Upper lobe of left lung (tissue), 6 donors: Measurements from ENCODE around the gene DPH6. TPM values are rescaled to one million over a fixed set of nuclear protein-coding genes. Genes with fewer than 3 reads are reported as not detected.

Experiments used
- ATAC-seq, 2 donors: fragments of 200-7000 bp; cut with Tn5 transposase; one replicate each; pipeline ENCODE4 v1.9.1; 2022; ENCODE audit warnings: mild to moderate bottlenecking in 2 of 2, moderate library complexity in 2 of 2; ENCODE audit not compliant: low FRiP score in 2 of 2
- DNase-seq, 2 donors: peaks; one replicate each; pipeline ENCODE4 v3.0.0-alpha.2; 2019 to 2020
- H3K27ac ChIP-seq, 4 donors: fragments of 200-600 bp; sonication (generic); one replicate each; pipeline ENCODE4 v1.5.1; 2016 to 2019
- H3K27me3 ChIP-seq, 4 donors: fragments of 200-600 bp; sonication (generic); one replicate each; pipeline ENCODE4 v1.5.1; 2017 to 2019
- H3K36me3 ChIP-seq, 4 donors: fragments of 200-600 bp; sonication (generic); one replicate each; pipeline ENCODE4 v1.5.1; 2016 to 2019
- H3K4me1 ChIP-seq, 4 donors: fragments of 200-600 bp; sonication (generic); one replicate each; pipeline ENCODE4 v1.5.1; 2018 to 2019
- H3K4me3 ChIP-seq, 4 donors: fragments of 200-600 bp; sonication (generic); one replicate each; pipeline ENCODE4 v1.5.1; 2017 to 2019; ENCODE audit warnings: mild to moderate bottlenecking in 2 of 4, moderate library complexity in 1 of 4
- H3K9me3 ChIP-seq, 4 donors: fragments of 200-600 bp; sonication (generic); one replicate each; pipeline ENCODE4 v1.5.1; 2018 to 2019
- EP300 ChIP-seq, 4 donors: sonication (generic); formaldehyde crosslinking; IDR thresholded peaks; one replicate each; pipeline ENCODE4 v1.5.1; 2017; ENCODE audit warnings: antibody characterized with exemption in 4 of 4, control low read depth in 2 of 4
- POLR2A ChIP-seq, 4 donors: fragments of 450-650 bp; IDR thresholded peaks; one replicate each; pipeline ENCODE4 v1.5.1; 2016 to 2017; ENCODE audit warnings: antibody characterized with exemption in 4 of 4, mild to moderate bottlenecking in 2 of 4
- POLR2AphosphoS5 ChIP-seq, 2 donors: sonication (generic); formaldehyde crosslinking; IDR thresholded peaks; one replicate each; pipeline ENCODE4 v1.5.1; 2017; ENCODE audit warnings: antibody characterized with exemption in 2 of 2
- WGBS, 2 donors: methylation state at CpG; one replicate each; pipeline ENCODE4 v1.1.5; 2017 to 2018; 5-methylcytosine and 5-hydroxymethylcytosine counted together
- total RNA-seq, 6 donors: library from RNA; depleted of rRNA in 4 of 6; stranded (reverse); fragments of >200 nt in 4 of 6; gene quantifications; one replicate each; pipeline versions ENCODE4 v1.1.0 to v1.2.1, GENCODE V29; 2016 to 2021
- TF ChIP-seq, protein P1 (sequence below), 6 experiments: fragments of 450-650 bp in 4 of 6; fragments of 200-600 bp in 2 of 6; sonication (generic) in 2 of 6; IDR thresholded peaks; one replicate each; pipeline ENCODE4 v1.5.1; 2016 to 2019; ENCODE audit warnings: antibody characterized with exemption in 6 of 6
- donor health status: DM: no; HTN: no; CAD: no; lungs with moderate emphysema.
- donor health status: DM: no; HTN: yes; CAD: no; lungs with severe emphysema.

DPH6 gene
- total RNA-seq, 6 donors from 2014 or later, result 6.3 to 48.2 (median 14.6) TPM

DNA sequence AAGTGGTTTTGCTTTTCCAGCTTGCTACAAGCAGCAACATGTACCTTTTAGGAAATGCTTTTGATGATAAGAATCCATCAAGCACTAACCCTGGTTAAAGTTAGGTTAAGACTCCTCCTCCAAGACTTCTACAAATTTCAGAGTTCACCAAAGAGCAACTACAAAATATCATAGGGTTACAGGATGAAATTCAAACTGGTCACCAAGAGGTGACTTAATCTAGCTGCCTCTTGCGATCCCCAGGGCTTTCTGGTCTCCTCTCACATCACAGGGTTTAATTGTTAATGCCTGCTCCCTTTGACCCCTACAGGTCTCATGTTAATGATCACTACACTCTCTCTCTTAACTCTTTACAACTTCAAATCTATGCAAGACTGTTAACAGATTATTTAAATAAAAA lies 66.5 kb downstream of the DPH6 start:
- TF ChIP-seq EP300 (IDR thresholded peaks at IDR 0.05), result no peak
- TF ChIP-seq, protein P1, sequence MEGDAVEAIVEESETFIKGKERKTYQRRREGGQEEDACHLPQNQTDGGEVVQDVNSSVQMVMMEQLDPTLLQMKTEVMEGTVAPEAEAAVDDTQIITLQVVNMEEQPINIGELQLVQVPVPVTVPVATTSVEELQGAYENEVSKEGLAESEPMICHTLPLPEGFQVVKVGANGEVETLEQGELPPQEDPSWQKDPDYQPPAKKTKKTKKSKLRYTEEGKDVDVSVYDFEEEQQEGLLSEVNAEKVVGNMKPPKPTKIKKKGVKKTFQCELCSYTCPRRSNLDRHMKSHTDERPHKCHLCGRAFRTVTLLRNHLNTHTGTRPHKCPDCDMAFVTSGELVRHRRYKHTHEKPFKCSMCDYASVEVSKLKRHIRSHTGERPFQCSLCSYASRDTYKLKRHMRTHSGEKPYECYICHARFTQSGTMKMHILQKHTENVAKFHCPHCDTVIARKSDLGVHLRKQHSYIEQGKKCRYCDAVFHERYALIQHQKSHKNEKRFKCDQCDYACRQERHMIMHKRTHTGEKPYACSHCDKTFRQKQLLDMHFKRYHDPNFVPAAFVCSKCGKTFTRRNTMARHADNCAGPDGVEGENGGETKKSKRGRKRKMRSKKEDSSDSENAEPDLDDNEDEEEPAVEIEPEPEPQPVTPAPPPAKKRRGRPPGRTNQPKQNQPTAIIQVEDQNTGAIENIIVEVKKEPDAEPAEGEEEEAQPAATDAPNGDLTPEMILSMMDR (IDR thresholded peaks at IDR 0.05), result no peak
- no peak for TF ChIP-seq POLR2AphosphoS5 (IDR thresholded peaks at IDR 0.05)
- Histone ChIP-seq H3K4me1 (no peaks in the 10 kb centered on the region), H3K27ac (no peak overlapping the region), H3K9me3 (no peaks in the 10 kb centered on the region), H3K27me3 (no peaks in the 10 kb centered on the region), H3K36me3 (no peaks in the 10 kb centered on the region), H3K4me3 (no peak overlapping the region)
- DNase-seq, result no peak
- ATAC-seq, result no peak
- 71 to 93% methylated on average over 1 of the region's 1 CpG for WGBS, 2 donors

DNA sequence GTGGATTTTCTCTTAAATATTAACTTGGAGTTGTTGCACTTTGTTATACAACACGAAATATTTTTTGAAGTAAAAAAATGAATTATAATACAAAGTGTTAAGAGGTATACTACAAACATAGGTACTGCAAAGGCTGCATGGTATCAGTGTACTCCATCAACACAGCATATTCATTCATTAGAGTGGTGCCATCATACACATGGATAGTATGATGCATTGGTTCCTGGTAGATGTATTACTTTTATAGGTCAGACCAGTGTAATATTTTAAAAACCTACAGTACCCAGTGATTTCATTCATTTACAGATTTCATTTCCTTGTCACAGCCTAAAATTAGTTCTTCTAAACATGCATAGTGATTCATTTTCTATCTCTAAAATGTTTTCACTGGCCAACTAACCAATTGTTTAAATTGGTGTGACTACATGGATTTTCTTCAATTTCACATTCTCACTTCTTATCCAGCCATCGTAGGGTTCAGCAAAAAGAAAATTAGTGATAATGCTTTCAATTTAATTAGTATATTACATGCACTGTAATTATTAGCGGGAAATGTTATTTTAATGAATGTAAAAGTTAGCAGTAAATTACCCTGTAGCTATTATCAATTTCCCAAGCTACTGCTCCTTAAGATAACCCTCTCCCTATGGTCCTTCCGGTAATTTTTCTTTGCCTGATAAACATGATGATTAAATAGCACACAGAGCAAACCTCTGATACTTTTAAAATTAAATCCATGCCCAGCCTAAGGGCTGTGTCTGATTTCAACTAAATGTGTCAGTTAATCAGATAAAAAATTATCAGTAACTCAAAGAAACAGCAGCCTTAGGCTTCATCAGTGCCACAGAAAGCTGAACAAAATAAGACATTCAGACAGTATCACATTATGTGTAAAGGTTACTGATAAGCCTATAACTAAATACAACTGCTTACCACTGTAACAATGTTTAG lies 68.4 kb downstream of the DPH6 start:
- no peak for DNase-seq
- TF ChIP-seq EP300 (IDR thresholded peaks at IDR 0.05), result no peak
- TF ChIP-seq POLR2AphosphoS5 (IDR thresholded peaks at IDR 0.05), result no peak
- TF ChIP-seq, protein P1 (IDR thresholded peaks at IDR 0.05), result no peak
- TF ChIP-seq POLR2A (IDR thresholded peaks at IDR 0.05), result no peak
- Histone ChIP-seq H3K9me3 (no peaks in the 10 kb centered on the region), H3K27ac (no peak overlapping the region), H3K27me3 (no peaks in the 10 kb centered on the region), H3K4me3 (no peak overlapping the region), H3K4me1 (no peaks in the 10 kb centered on the region), H3K36me3 (no peaks in the 10 kb centered on the region)
- no peak for ATAC-seq
- 80 to 84% methylated on average over 4 of the region's 4 CpGs for WGBS, 2 donors

DNA sequence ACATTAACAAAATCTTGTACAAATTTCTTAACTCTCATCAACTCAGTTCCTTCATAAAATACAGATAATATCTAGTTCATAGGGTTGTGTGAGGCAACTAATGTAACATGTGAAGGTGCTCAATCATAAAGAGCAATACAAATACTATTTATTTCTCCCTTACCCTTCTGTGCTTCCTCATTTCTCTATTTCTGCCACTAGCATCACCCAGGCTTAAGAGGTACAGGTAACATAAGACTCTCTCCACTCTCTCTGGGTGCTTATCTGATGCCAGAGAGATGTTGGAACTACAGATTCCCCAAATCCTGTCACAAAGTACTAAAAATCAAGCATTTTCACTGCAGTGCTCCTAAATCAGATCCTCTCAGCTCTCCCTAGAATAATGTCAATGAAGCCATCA lies 74.9 kb downstream of the DPH6 start:
- no peaks in the 10 kb centered on the region for H3K9me3 ChIP-seq
- no peaks in the 10 kb centered on the region for H3K4me1 ChIP-seq
- no peaks in the 10 kb centered on the region for H3K36me3 ChIP-seq
- DNase-seq (no peak), ATAC-seq (no peak)
- TF ChIP-seq, protein P1 (IDR thresholded peaks at IDR 0.05), result no peak
- no peak for TF ChIP-seq EP300 (IDR thresholded peaks at IDR 0.05)
- no peak for TF ChIP-seq POLR2AphosphoS5 (IDR thresholded peaks at IDR 0.05)
- no peak for TF ChIP-seq POLR2A (IDR thresholded peaks at IDR 0.05)
- no peaks in the 10 kb centered on the region for H3K27me3 ChIP-seq
- H3K27ac ChIP-seq, result no peak overlapping the region
- no peak overlapping the region for H3K4me3 ChIP-seq

DNA sequence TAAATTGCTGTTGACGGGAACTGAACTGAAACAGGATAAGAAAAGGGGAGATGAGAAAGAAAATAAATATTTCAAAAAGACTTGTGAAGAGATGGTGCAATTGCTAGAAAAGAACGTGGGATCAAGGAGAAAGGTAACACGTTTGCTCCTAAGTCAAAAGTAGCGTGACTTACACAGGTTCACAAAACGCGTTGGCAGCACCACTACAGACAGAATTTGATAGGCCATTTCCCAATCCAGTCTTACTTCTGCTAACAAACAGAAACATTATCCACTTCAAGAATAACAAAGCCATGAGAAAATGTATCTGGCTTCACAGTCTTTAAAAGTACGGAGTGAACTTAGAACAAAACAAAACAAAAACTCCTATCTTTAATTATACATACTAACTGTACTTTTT lies 75.5 kb downstream of the DPH6 start:
- no peaks in the 10 kb centered on the region for H3K9me3 ChIP-seq
- no peaks in the 10 kb centered on the region for H3K36me3 ChIP-seq
- H3K4me1 ChIP-seq, result no peaks in the 10 kb centered on the region
- no peak overlapping the region for H3K4me3 ChIP-seq
- no peak for DNase-seq
- H3K27me3 ChIP-seq, result no peaks in the 10 kb centered on the region
- TF ChIP-seq EP300 (IDR thresholded peaks at IDR 0.05) (no peak), POLR2A (IDR thresholded peaks at IDR 0.05) (no peak), POLR2AphosphoS5 (IDR thresholded peaks at IDR 0.05) (no peak)
- TF ChIP-seq, protein P1 (IDR thresholded peaks at IDR 0.05), result no peak
- no peak for ATAC-seq
- H3K27ac ChIP-seq, result no peak overlapping the region
- WGBS, 2 donors, result 87 to 91% methylated on average over 7 of the region's 7 CpGs

DNA sequence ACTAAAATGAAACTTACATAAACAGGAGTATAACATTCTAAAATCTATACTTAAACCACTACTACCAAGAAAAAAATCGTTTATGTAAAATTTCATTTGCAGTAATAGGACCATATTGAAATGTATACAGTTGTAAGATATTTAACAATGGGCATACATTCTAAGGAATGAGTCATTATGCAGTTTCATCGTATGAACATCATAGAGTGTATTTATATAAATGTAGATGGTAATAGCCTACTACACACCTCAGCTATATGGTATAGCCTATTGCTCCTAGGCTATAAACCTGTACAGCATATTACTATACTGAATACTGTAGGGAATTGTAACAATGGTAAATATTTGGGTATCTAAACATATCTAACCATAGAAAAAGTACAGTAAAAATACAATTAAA lies 79.5 kb downstream of the DPH6 start:
- 47 to 49% methylated on average over 2 of the region's 2 CpGs for WGBS, 2 donors

More for the DNA sequence above, 79.5 kb downstream of the DPH6 start:
- H3K36me3 ChIP-seq, result no peaks in the 10 kb centered on the region
- no peaks in the 10 kb centered on the region for H3K9me3 ChIP-seq
- DNase-seq, result no peak
- H3K27me3 ChIP-seq, result no peaks in the 10 kb centered on the region
- TF ChIP-seq EP300 (IDR thresholded peaks at IDR 0.05), result no peak
- TF ChIP-seq, protein P1 (IDR thresholded peaks at IDR 0.05), result no peak
- TF ChIP-seq POLR2AphosphoS5 (IDR thresholded peaks at IDR 0.05), result no peak
- no peak for TF ChIP-seq POLR2A (IDR thresholded peaks at IDR 0.05)
- ATAC-seq, result no peak
- H3K4me3 ChIP-seq, result no peak overlapping the region
- H3K27ac ChIP-seq, result no peak overlapping the region
- no peaks in the 10 kb centered on the region for H3K4me1 ChIP-seq
